ENCODE data around the gene AIDA. TPM values are rescaled to one million over a fixed set of nuclear protein-coding genes. Genes with fewer than 3 reads are reported as not detected.

Gene AIDA
- total and polyA plus RNA-seq, 7 donors, result 34.9 to 104 (median 71.5) TPM

DNA sequence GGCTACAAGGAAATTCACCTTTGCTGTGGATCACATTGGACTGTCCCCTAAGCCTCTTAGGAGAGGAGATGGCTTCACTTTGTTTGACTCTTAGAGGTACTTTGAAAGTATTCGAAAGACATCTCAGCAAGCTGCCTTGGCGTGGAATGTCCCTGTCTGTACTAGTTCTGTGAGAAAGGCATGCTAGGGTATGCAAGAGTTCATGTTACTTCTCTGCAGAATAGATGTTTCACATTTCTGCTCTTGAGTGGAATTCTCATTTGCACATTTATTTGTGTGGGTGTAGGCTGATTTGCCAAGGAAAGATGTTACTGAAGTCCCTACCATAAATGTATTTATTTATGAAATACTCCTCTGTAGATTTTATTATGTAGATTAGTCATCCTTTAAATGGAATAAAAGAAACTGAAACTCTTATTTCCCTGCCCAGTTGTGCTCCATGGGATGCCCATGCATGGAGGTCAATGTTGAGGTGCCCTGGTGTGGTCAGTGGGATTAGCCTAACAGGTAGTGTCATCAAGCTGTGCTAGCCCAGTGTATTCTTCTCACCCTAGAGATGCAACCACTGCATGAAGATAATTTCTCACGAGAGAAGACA is 80.6 kb downstream of the AIDA start:
- intact Hi-C loops (cut with DNase I), result no loop called here
- Histone ChIP-seq H3K27me3 (no peaks in the 10 kb centered on the region), H3K4me3 (no peak overlapping the region), H3K9me3 (no peaks in the 10 kb centered on the region), H3K36me3 (peaks cover 9 to 74% (median 29%) of the 10 kb centered on the region in 4 donors), H3K27ac (no peak overlapping the region), H3K4me1 (no peaks in the 10 kb centered on the region)
- DNase-seq, result no peak
- TF ChIP-seq POLR2A (IDR thresholded peaks at IDR 0.05) (no peak), POLR2AphosphoS5 (IDR thresholded peaks at IDR 0.05) (no peak), EP300 (IDR thresholded peaks at IDR 0.05) (no peak)
- TF ChIP-seq, protein P1, sequence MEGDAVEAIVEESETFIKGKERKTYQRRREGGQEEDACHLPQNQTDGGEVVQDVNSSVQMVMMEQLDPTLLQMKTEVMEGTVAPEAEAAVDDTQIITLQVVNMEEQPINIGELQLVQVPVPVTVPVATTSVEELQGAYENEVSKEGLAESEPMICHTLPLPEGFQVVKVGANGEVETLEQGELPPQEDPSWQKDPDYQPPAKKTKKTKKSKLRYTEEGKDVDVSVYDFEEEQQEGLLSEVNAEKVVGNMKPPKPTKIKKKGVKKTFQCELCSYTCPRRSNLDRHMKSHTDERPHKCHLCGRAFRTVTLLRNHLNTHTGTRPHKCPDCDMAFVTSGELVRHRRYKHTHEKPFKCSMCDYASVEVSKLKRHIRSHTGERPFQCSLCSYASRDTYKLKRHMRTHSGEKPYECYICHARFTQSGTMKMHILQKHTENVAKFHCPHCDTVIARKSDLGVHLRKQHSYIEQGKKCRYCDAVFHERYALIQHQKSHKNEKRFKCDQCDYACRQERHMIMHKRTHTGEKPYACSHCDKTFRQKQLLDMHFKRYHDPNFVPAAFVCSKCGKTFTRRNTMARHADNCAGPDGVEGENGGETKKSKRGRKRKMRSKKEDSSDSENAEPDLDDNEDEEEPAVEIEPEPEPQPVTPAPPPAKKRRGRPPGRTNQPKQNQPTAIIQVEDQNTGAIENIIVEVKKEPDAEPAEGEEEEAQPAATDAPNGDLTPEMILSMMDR (IDR thresholded peaks at IDR 0.05), result no peak
- 94 to 96% methylated on average over 3 of the region's 3 CpGs for whole genome bisulfite sequencing, 2 donors

GRCh38 chr1:222629921-222630535 is 82.3 kb downstream of the AIDA start:
- Histone ChIP-seq H3K27ac (no peak overlapping the region), H3K9me3 (no peaks in the 10 kb centered on the region), H3K36me3 (peaks cover 15 to 80% (median 37%) of the 10 kb centered on the region in 4 donors), H3K27me3 (no peaks in the 10 kb centered on the region), H3K4me1 (no peaks in the 10 kb centered on the region), H3K4me3 (no peak overlapping the region)
- no peak for DNase-seq
- WGBS, 2 donors, result 95 to 96% methylated on average over 7 of the region's 7 CpGs
- TF ChIP-seq, protein P1 (IDR thresholded peaks at IDR 0.05), result no peak
- TF ChIP-seq POLR2AphosphoS5 (IDR thresholded peaks at IDR 0.05), result no peak
- no peak for TF ChIP-seq POLR2A (IDR thresholded peaks at IDR 0.05)
- no peak for TF ChIP-seq EP300 (IDR thresholded peaks at IDR 0.05)
- intact Hi-C loops (cut with DNase I), result no loop called here

- intact Hi-C loops (cut with DNase I), result no loop called here
- H3K4me3 ChIP-seq, result no peak overlapping the region
- WGBS, 2 donors, result 79 to 92% methylated on average over 6 of the region's 6 CpGs
- TF ChIP-seq, protein P1 (IDR thresholded peaks at IDR 0.05), result no peak
- TF ChIP-seq POLR2AphosphoS5 (IDR thresholded peaks at IDR 0.05) (no peak), POLR2A (IDR thresholded peaks at IDR 0.05) (no peak), EP300 (IDR thresholded peaks at IDR 0.05) (no peak)
- no peak for DNase-seq
- peaks cover 15 to 89% (median 29%) of the 10 kb centered on the region in 4 donors for H3K36me3 ChIP-seq
- no peaks in the 10 kb centered on the region for H3K9me3 ChIP-seq
- no peaks in the 10 kb centered on the region for H3K4me1 ChIP-seq
- no peak overlapping the region for H3K27ac ChIP-seq
- H3K27me3 ChIP-seq, result no peaks in the 10 kb centered on the region
Observed at GRCh38 chr1:222627232-222627631, 85.1 kb downstream of the AIDA start.

GRCh38 chr1:222624214-222624613 is 88.1 kb downstream of the AIDA start:
- 95 to 96% methylated on average over 7 of the region's 7 CpGs for WGBS, 2 donors
- Histone ChIP-seq H3K36me3 (peaks cover 6 to 77% (median 26%) of the 10 kb centered on the region in 4 donors), H3K27me3 (no peaks in the 10 kb centered on the region), H3K4me3 (no peak overlapping the region), H3K27ac (no peak overlapping the region), H3K4me1 (peaks cover 0 to 8% (median 6%) of the 10 kb centered on the region in 4 donors), H3K9me3 (no peaks in the 10 kb centered on the region)
- intact Hi-C loops (cut with DNase I), result no loop called here
- no peak for DNase-seq
- TF ChIP-seq POLR2AphosphoS5 (IDR thresholded peaks at IDR 0.05), result no peak
- no peak for TF ChIP-seq EP300 (IDR thresholded peaks at IDR 0.05)
- TF ChIP-seq, protein P1 (IDR thresholded peaks at IDR 0.05), result no peak
- no peak for TF ChIP-seq POLR2A (IDR thresholded peaks at IDR 0.05)
